Measurements from ENCODE around the gene SF3B2. TPM values are rescaled to one million over a fixed set of nuclear protein-coding genes. Genes with fewer than 3 reads are reported as not detected.

Gene SF3B2
- total RNA-seq, 6 donors from 2014 or later: 142 to 193 (median 173) TPM

DNA sequence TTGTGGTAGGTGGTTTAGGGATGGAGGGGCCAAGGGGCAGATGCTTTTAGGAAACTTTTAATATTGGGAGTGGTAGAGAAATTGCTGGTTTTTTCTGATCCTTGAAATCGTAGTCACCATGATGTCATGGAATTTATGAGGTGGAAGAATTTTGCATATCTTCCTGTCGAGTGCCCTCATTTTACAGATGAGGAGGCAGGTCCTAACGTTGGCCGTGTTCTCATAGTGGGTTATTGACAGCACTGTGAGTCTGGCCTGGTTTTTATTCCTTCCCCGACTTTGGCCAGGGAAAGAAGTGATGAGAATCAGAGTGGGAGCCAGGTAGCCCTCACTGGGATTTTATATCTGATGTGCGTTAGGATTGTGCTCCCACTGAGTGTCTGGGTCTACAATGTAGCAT is 9.1 kb downstream of the SF3B2 start:
- Histone ChIP-seq H3K4me1 (no peaks in the 10 kb centered on the region), H3K4me3 (no peak overlapping the region), H3K9me3 (no peaks in the 10 kb centered on the region), H3K36me3 (peaks cover 61 to 100% (median 87%) of the 10 kb centered on the region in 4 donors), H3K27me3 (no peaks in the 10 kb centered on the region), H3K27ac (no peak overlapping the region)
- ATAC-seq (ENCODE audit: low FRiP score in 2 of 2) (no peak), DNase-seq (no peak)
- 86 to 88% methylated on average over 6 of the region's 6 CpGs for WGBS, 2 donors
- no peak for TF ChIP-seq CTCF (IDR thresholded peaks at IDR 0.05)
- no peak for TF ChIP-seq EP300 (IDR thresholded peaks at IDR 0.05)
- no peak for TF ChIP-seq POLR2AphosphoS5 (IDR thresholded peaks at IDR 0.05)
- no peak for TF ChIP-seq POLR2A (IDR thresholded peaks at IDR 0.05)

- no peak overlapping the region for H3K4me3 ChIP-seq
- no peak for DNase-seq
- TF ChIP-seq CTCF (IDR thresholded peaks at IDR 0.05): no peak
- no peak for TF ChIP-seq POLR2AphosphoS5 (IDR thresholded peaks at IDR 0.05)
- TF ChIP-seq POLR2A (IDR thresholded peaks at IDR 0.05): no peak
- TF ChIP-seq EP300 (IDR thresholded peaks at IDR 0.05): no peak
- H3K4me1 ChIP-seq: peaks cover 0 to under 1% (median 0%) of the 10 kb centered on the region in 4 donors
- peaks cover 53 to 100% (median 87%) of the 10 kb centered on the region in 4 donors for H3K36me3 ChIP-seq
- H3K27ac ChIP-seq: no peak overlapping the region
- H3K9me3 ChIP-seq: no peaks in the 10 kb centered on the region
- WGBS, 2 donors: 97 to 98% methylated on average over 2 of the region's 2 CpGs
- no peak for ATAC-seq (ENCODE audit: low FRiP score in 2 of 2)
- H3K27me3 ChIP-seq: no peaks in the 10 kb centered on the region
Measured at GRCh38 chr11:66062408-66062807, 10.2 kb downstream of the SF3B2 start.

GRCh38 chr11:66063900-66064299 is 11.7 kb downstream of the SF3B2 start:
- ATAC-seq (ENCODE audit: low FRiP score in 2 of 2): no peak
- no peak for DNase-seq
- 98 to 100% methylated on average over 2 of the region's 2 CpGs for WGBS, 2 donors
- TF ChIP-seq EP300 (IDR thresholded peaks at IDR 0.05) (no peak), POLR2AphosphoS5 (IDR thresholded peaks at IDR 0.05) (no peak), CTCF (IDR thresholded peaks at IDR 0.05) (no peak), POLR2A (IDR thresholded peaks at IDR 0.05) (no peak)
- Histone ChIP-seq H3K9me3 (no peaks in the 10 kb centered on the region), H3K36me3 (peaks cover 47 to 100% (median 85%) of the 10 kb centered on the region in 4 donors), H3K27ac (no peak overlapping the region), H3K4me1 (peaks cover 11 to 15% (median 12%) of the 10 kb centered on the region in 4 donors), H3K27me3 (no peaks in the 10 kb centered on the region), H3K4me3 (no peak overlapping the region)

DNA sequence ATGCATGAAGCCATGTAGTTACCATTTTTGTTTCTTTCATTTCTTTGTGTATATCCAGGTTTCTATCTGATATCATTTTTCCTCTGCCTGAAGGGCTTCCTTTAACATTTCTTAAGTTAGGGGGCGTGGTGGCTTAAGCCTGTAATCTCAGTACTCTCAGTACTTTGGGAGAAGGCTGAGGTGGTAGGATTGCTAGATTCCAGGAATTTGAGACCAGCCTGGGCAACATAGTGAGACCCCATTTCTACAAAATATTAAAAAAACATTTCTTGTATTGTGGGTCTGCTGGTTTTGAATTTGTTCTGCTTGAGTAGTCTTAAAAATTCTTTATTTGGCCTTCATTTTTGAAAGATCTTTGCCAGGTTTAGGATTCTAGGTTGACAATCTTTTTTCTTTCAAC is 12.4 kb downstream of the SF3B2 start:
- Histone ChIP-seq H3K4me3 (no peak overlapping the region), H3K27ac (no peak overlapping the region), H3K9me3 (no peaks in the 10 kb centered on the region), H3K27me3 (no peaks in the 10 kb centered on the region), H3K36me3 (peaks cover 40 to 93% (median 80%) of the 10 kb centered on the region in 4 donors), H3K4me1 (peaks cover 17 to 22% (median 19%) of the 10 kb centered on the region in 4 donors)
- TF ChIP-seq EP300 (IDR thresholded peaks at IDR 0.05) (no peak), POLR2A (IDR thresholded peaks at IDR 0.05) (no peak), POLR2AphosphoS5 (IDR thresholded peaks at IDR 0.05) (no peak), CTCF (IDR thresholded peaks at IDR 0.05) (no peak)
- 95 to 100% methylated on average over 1 of the region's 1 CpG for WGBS, 2 donors
- DNase-seq (no peak), ATAC-seq (ENCODE audit: low FRiP score in 2 of 2) (no peak)

GRCh38 chr11:66066751-66067150 is 14.6 kb downstream of the SF3B2 start:
- Histone ChIP-seq H3K27me3 (no peaks in the 10 kb centered on the region), H3K9me3 (no peaks in the 10 kb centered on the region), H3K4me3 (no peak overlapping the region), H3K36me3 (peaks cover 20 to 72% (median 58%) of the 10 kb centered on the region in 4 donors), H3K27ac (peak overlapping the region in 1 of 4 donors; percentile 99), H3K4me1 (peaks cover 24 to 31% (median 29%) of the 10 kb centered on the region in 4 donors)
- DNase-seq (no peak), ATAC-seq (ENCODE audit: low FRiP score in 2 of 2) (no peak)
- 70 to 92% methylated on average over 3 of the region's 3 CpGs for WGBS, 2 donors
- TF ChIP-seq POLR2A (IDR thresholded peaks at IDR 0.05): no peak

Measured in upper lobe of left lung (tissue), 6 donors.